Brain pericyte (primary cell): ENCODE measurements around the gene MAPKAPK3.

Experiments used
- DNase-seq: peaks from one replicate; pipeline ENCODE4 v3.0.0-alpha.2; 2012; ENCODE audit warnings: low read depth, low spot score

MAPKAPK3 gene

DNA sequence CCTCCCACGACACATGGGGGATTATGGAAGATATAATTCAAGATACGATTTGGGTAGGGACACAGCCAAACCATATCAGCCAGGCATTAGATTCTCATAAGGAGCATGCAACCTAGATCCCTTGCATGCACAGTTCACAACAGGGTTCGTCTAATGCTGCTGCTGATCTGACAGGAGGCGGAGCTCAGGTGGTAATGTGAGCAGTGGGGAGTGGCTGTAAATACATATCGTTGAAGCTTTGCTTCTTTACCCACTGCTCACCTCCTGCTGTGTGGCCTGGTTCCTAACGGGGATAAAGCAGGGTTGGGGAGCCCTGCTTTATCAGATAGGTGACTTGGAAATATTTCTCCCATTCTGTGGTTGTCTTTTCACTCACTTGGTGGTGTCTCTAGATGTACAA, 72.6 kb downstream of the MAPKAPK3 start:
- DNase-seq = no peak

DNA sequence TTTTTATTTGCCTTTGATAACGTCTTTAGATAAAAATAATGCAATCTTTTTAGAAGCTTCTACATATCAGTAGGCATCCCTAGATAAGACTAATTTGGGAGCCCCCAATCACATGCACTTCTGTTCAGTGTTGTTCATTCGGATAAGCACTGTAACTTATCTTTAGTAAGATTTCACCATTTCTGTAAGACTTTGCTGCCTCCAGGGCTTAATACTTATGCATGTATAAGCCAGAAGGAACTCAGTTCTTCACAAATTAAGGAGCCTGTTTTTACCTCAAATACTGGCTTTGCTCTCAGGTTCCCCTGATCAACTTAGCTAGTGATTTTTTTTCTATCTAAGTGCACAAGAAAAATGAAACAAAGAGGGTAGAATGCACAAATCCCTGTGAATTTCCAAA, 78.1 kb downstream of the MAPKAPK3 start:
- no peak for DNase-seq

DNA sequence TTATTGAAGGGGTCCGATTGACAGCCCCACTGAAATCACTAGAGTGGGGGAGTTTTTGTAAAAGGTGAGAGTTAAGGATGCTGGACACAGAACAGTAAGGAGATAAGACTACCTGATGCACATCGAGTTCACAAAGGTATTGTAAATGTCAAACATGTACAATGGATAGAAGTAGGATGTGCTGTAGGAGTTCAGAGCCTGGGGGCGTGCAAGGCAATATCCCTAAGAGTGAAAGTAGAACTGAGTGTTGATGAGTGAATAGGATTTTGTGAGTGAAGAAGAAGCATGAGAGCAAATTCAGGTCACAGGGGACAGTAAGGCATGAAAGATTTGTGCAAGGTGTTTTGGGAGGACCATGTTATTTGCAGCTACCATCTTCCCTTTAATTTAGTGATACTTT, 79.3 kb downstream of the MAPKAPK3 start:
- no peak for DNase-seq

DNA sequence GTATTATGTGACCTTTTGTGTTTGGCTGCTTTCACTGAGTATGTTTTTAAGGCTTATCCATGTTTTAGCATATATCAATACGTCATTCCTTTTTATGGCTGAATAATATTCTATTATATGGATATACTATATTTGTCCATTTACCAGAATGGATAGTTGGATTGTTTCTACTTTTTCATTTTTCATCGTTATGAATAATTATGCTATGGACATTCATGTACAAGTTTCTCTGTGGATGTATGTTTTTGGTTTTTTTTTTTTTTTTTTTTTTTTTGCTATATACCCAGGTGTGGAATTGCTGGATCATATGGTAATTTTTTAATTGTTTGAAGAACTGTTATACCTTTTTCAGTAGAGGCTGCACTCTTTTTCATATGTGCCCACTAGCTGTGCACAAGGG, 81.3 kb downstream of the MAPKAPK3 start:
- DNase-seq = no peak
